Measurements from ENCODE around the gene ZSWIM5. TPM values are rescaled to one million over a fixed set of nuclear protein-coding genes. Genes with fewer than 3 reads are reported as not detected.
"Not testable (repeated sequence)": the region's sequence is repeated elsewhere in the genome, so short reads cannot be mapped to it uniquely, and the experiment has no call there.

Gene ZSWIM5
- total RNA-seq, 1 donor from 2014 or later: 0.84 TPM

- no peaks in the 10 kb centered on the region for H3K36me3 ChIP-seq (ENCODE audit: control insufficient read depth, insufficient read depth, low read length)
- no peaks in the 10 kb centered on the region for H3K27me3 ChIP-seq (ENCODE audit: control insufficient read depth, insufficient read depth, low read length)
- DNase-seq (ENCODE audit: low read depth): no peak
- TF ChIP-seq CTCF (IDR thresholded peaks at IDR 0.05; ENCODE audit: insufficient read depth, low read length, poor library complexity, severe bottlenecking): no peak
- H3K4me3 ChIP-seq (ENCODE audit: low read depth, low read length): no peak overlapping the region
Measured at GRCh38 chr1:45196863-45197262, 9.5 kb downstream of the ZSWIM5 start.

- DNase-seq (ENCODE audit: low read depth): no peak
- Histone ChIP-seq H3K27me3 (ENCODE audit: control insufficient read depth, insufficient read depth, low read length) (no peaks in the 10 kb centered on the region), H3K36me3 (ENCODE audit: control insufficient read depth, insufficient read depth, low read length) (no peaks in the 10 kb centered on the region), H3K4me3 (ENCODE audit: low read depth, low read length) (no peak overlapping the region)
- no peak for TF ChIP-seq CTCF (IDR thresholded peaks at IDR 0.05; ENCODE audit: insufficient read depth, low read length, poor library complexity, severe bottlenecking)
Measured at GRCh38 chr1:45191418-45191783, 15.0 kb downstream of the ZSWIM5 start.

- H3K36me3 ChIP-seq (ENCODE audit: control insufficient read depth, insufficient read depth, low read length): no peaks in the 10 kb centered on the region
- H3K4me3 ChIP-seq (ENCODE audit: low read depth, low read length): no peak overlapping the region
- no peak for DNase-seq (ENCODE audit: low read depth)
- TF ChIP-seq CTCF (IDR thresholded peaks at IDR 0.05; ENCODE audit: insufficient read depth, low read length, poor library complexity, severe bottlenecking): no peak
- H3K27me3 ChIP-seq (ENCODE audit: control insufficient read depth, insufficient read depth, low read length): no peaks in the 10 kb centered on the region
Measured at GRCh38 chr1:45187725-45188124, 18.7 kb downstream of the ZSWIM5 start.

GRCh38 chr1:45179918-45180519, 26.4 kb downstream of the ZSWIM5 start:
- H3K36me3 ChIP-seq (ENCODE audit: control insufficient read depth, insufficient read depth, low read length); DNase-seq (ENCODE audit: low read depth); H3K27me3 ChIP-seq (ENCODE audit: control insufficient read depth, insufficient read depth, low read length); H3K4me3 ChIP-seq (ENCODE audit: low read depth, low read length): not testable (repeated sequence)

GRCh38 chr1:45177452-45177851, 29.0 kb downstream of the ZSWIM5 start:
- no peak overlapping the region for H3K4me3 ChIP-seq (ENCODE audit: low read depth, low read length)
- no peak for DNase-seq (ENCODE audit: low read depth)
- TF ChIP-seq CTCF (IDR thresholded peaks at IDR 0.05; ENCODE audit: insufficient read depth, low read length, poor library complexity, severe bottlenecking): no peak
- H3K36me3 ChIP-seq (ENCODE audit: control insufficient read depth, insufficient read depth, low read length): no peaks in the 10 kb centered on the region
- H3K27me3 ChIP-seq (ENCODE audit: control insufficient read depth, insufficient read depth, low read length): no peaks in the 10 kb centered on the region

- DNase-seq (ENCODE audit: low read depth): no peak
- no peak for TF ChIP-seq CTCF (IDR thresholded peaks at IDR 0.05; ENCODE audit: insufficient read depth, low read length, poor library complexity, severe bottlenecking)
- Histone ChIP-seq H3K4me3 (ENCODE audit: low read depth, low read length) (no peak overlapping the region), H3K27me3 (ENCODE audit: control insufficient read depth, insufficient read depth, low read length) (no peaks in the 10 kb centered on the region), H3K36me3 (ENCODE audit: control insufficient read depth, insufficient read depth, low read length) (no peaks in the 10 kb centered on the region)
Measured at GRCh38 chr1:45172764-45173163, 33.6 kb downstream of the ZSWIM5 start.
